ENCODE data around the gene CNNM4. TPM values are rescaled to one million over a fixed set of nuclear protein-coding genes. Genes with fewer than 3 reads are reported as not detected.

CNNM4 gene
- total and polyA plus RNA-seq, 2 of the 4 experiments (the other 2 are of a cell fraction) = 2.0 to 4.1 TPM

DNA sequence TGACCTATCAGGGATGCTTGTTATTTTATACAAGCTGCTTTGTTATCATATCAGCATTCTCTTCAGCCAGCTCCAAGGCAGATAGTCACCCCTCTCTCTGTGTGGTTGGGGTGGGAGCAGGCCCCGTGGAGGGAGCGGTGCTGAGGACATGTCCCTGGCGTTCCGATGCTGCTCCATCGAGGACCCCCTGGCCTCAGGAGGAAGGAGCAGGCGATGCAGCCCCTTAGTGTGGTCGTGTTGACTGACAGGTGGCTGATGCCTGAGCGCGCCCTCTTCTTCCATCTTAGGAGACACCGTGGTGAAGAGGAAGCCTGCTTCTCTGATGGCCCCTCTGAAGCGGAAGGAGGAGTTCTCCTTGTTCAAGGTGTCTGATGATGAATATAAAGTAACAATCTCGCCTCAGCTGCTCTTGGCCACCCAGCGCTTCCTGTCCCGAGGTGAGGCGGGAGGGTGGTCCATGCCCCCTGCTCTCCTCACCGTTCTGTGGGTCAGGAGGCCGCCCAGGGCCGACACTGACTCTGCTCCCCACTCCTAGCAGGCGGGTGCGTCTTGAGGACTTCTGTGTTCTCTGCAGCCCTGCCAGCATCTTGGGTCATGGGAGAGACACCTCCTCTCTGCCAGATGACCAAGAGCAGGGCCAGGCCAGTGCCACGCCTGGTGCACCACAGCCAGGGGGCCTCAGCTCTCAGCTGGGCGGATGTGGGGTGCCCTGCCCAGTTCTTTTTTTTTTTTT is 66.0 kb downstream of the CNNM4 start:
- H3K9me1 ChIP-seq (ENCODE audit: insufficient read depth, low read length) = peaks cover 12% of the 10 kb centered on the region; the same call in 1 of the 2 replicates
- no peak overlapping the region for H2AK5ac ChIP-seq (ENCODE audit: low read depth, low read length)
- no peak overlapping the region for H2BK20ac ChIP-seq (ENCODE audit: low read depth, low read length)
- no peak overlapping the region for H2BK15ac ChIP-seq (ENCODE audit: low read depth, low read length)
- H3K56ac ChIP-seq (ENCODE audit: extremely low read depth, insufficient read depth, low read length) = no peak overlapping the region
- no peak overlapping the region for H4K5ac ChIP-seq (ENCODE audit: low read depth, low read length)
- H4K8ac ChIP-seq (ENCODE audit: low read depth in 2 of 2, low read length in 2 of 2) = no peak overlapping the region
- H3K4me1 ChIP-seq (ENCODE audit: control insufficient read depth, insufficient read depth, low read length) = peaks cover 8% of the 10 kb centered on the region; the same call in 1 of the 2 replicates
- H3K14ac ChIP-seq (replicated peaks; ENCODE audit: low read depth, low read length) = no peak overlapping the region
- no peak overlapping the region for H2AK9ac ChIP-seq (replicated peaks; ENCODE audit: low read depth, low read length, poor library complexity)
- no TSS peak for BruUV-seq (replicated peaks)
- H3K27me3 ChIP-seq (ENCODE audit: control insufficient read depth, insufficient read depth, low read length) = no peaks in the 10 kb centered on the region
- no peak overlapping the region for H3K27ac ChIP-seq (ENCODE audit: insufficient read depth, low read length)
- H3K9ac ChIP-seq (ENCODE audit: low read depth, low read length) = no peak overlapping the region
- in situ Hi-C loops (cut with MboI; ENCODE audit: low sequenced_read_pairs) = no loop called here
- no peak for ATAC-seq (ENCODE audit: low read depth)
- CTCF ChIA-PET = no interaction called here
- POLR2A ChIA-PET (ENCODE audit: unreplicated experiment) = no interaction called here
- H3K4ac ChIP-seq (ENCODE audit: low read depth, low read length) = no peak overlapping the region
- TF ChIP-seq CHD1 (IDR thresholded peaks at IDR 0.05; ENCODE audit: low read depth, low read length) (no peak), RAD21 (IDR thresholded peaks at IDR 0.05; ENCODE audit: low read length) (no peak), MAZ (IDR thresholded peaks at IDR 0.05; ENCODE audit: borderline replicate concordance, low read depth, low read length) (no peak), SMC3 (IDR thresholded peaks at IDR 0.05; ENCODE audit: low read depth, low read length) (no peak)
- intact Hi-C loops (cut with micrococcal nuclease) = no loop called here
- dilution Hi-C loops (cut with HindIII; ENCODE audit: low sequenced_read_pairs, unreplicated experiment) = no loop called here
- no peak overlapping the region for H2BK5ac ChIP-seq (ENCODE audit: low read depth, low read length, poor library complexity, severe bottlenecking)
- H3K4me2 ChIP-seq (ENCODE audit: low read depth, low read length) = no peak overlapping the region
- peaks cover 20% of the 10 kb centered on the region; the same call in 1 of the 2 replicates for H4K20me1 ChIP-seq (ENCODE audit: insufficient read depth, low read length)
- no peaks in the 10 kb centered on the region for H3K9me3 ChIP-seq (ENCODE audit: control insufficient read depth, insufficient read depth, low read length)
- H4K91ac ChIP-seq (ENCODE audit: insufficient read depth, low read depth, low read length) = no peak overlapping the region
- no peak for DNase-seq
- peaks cover 30% of the 10 kb centered on the region for H3K36me3 ChIP-seq (ENCODE audit: control insufficient read depth, insufficient read depth, low read length)
- no peak overlapping the region for H2AFZ ChIP-seq (replicated peaks; ENCODE audit: low read length, poor library complexity)
- peaks cover 11 to 29% of the 10 kb centered on the region in 2 experiments for H3K79me1 ChIP-seq (ENCODE audit: low read depth in 1 of 2, low read length in 2 of 2)
- H3K18ac ChIP-seq (ENCODE audit: low read depth, low read length) = no peak overlapping the region
- 79% methylated on average over 7 of the region's 22 CpGs; no CpG with 5 or more reads in 1 of the 2 experiments for WGBS, 2 experiments (ENCODE audit: extremely low coverage in 2 of 2, insufficient read length in 1 of 2)
- H2BK120ac ChIP-seq (ENCODE audit: low read depth, low read length) = no peak overlapping the region
- no peak overlapping the region for H3K23ac ChIP-seq (ENCODE audit: low read depth, low read length)
- H3K4me3 ChIP-seq (ENCODE audit: insufficient read depth, low read depth, low read length) = no peak overlapping the region
